GM18907 (cell line): Measurements from ENCODE around the gene GPX6.
"Not testable (repeated sequence)": the region's sequence is repeated elsewhere in the genome, so short reads cannot be mapped to it uniquely, and the experiment has no call there.

ENCODE experiments used
- ATAC-seq: cut with Tn5 transposase; IDR thresholded peaks from one replicate; pipeline ENCODE4 v1.9.1; 2021; ENCODE audit warnings: mild to moderate bottlenecking, moderate library complexity; ENCODE audit not compliant: unreplicated experiment

The GPX6 gene

GRCh38 chr6:28515676-28516075, at the start of gene GPX6:
Gene GPX6, minus strand, starts transcription at chr6:28515793. Its CDS starts 50 bp downstream, at chr6:28515743.
- ATAC-seq, result no peak

GRCh38 chr6:28563430-28564095, 48.0 kb upstream of the GPX6 start:
- ATAC-seq, result no peak

GRCh38 chr6:28558629-28559028, 43.0 kb upstream of the GPX6 start:
- ATAC-seq, result no peak

GRCh38 chr6:28555136-28555535, 39.5 kb upstream of the GPX6 start:
- no peak for ATAC-seq

- no peak for ATAC-seq
Observed at GRCh38 chr6:28553986-28554881, 38.6 kb upstream of the GPX6 start.

- no peak for ATAC-seq
Observed at GRCh38 chr6:28553384-28553985, 37.9 kb upstream of the GPX6 start.

GRCh38 chr6:28551891-28552666, 36.5 kb upstream of the GPX6 start:
- no peak for ATAC-seq

GRCh38 chr6:28547003-28547402, 31.4 kb upstream of the GPX6 start:
- ATAC-seq, result not testable (repeated sequence)

GRCh38 chr6:28545955-28546354, 30.4 kb upstream of the GPX6 start:
- ATAC-seq, result no peak

GRCh38 chr6:28543651-28544610, 28.3 kb upstream of the GPX6 start:
- no peak for ATAC-seq

GRCh38 chr6:28542440-28543296, 27.1 kb upstream of the GPX6 start:
- ATAC-seq, result peak; percentile 60

GRCh38 chr6:28541996-28542395, 26.4 kb upstream of the GPX6 start:
- no peak for ATAC-seq

GRCh38 chr6:28537509-28538140, 22.0 kb upstream of the GPX6 start:
- no peak for ATAC-seq

- no peak for ATAC-seq
Observed at GRCh38 chr6:28537065-28537464, 21.5 kb upstream of the GPX6 start.

- no peak for ATAC-seq
Observed at GRCh38 chr6:28534875-28535274, 19.3 kb upstream of the GPX6 start.

- ATAC-seq, result no peak
Observed at GRCh38 chr6:28534306-28534705, 18.7 kb upstream of the GPX6 start.

- ATAC-seq, result no peak
Observed at GRCh38 chr6:28531479-28532128, 16.0 kb upstream of the GPX6 start.

- ATAC-seq, result no peak
Observed at GRCh38 chr6:28530777-28531176, 15.2 kb upstream of the GPX6 start.
